PFSK-1 (cell line): ENCODE measurements around the gene INSL4.

Experiments used
- FOXP2 ChIP-seq: optimal IDR thresholded peaks from 2 replicates; pipeline ENCODE3; 2011; ENCODE audit warnings: borderline replicate concordance, control low read depth, inconsistent platforms; ENCODE audit not compliant: insufficient read depth; ENCODE audit errors: extremely low read length, extremely low read depth
- POLR2AphosphoS5 ChIP-seq: IDR thresholded peaks from 2 replicates; pipeline ENCODE4 v1.6.1; 2012; ENCODE audit warnings: low read depth, mild to moderate bottlenecking, control low read depth, low read length, moderate library complexity
- SIN3A ChIP-seq: IDR thresholded peaks from 2 replicates; pipeline ENCODE4 v1.6.1; 2012; ENCODE audit warnings: mild to moderate bottlenecking, low read length, moderate library complexity, borderline replicate concordance; ENCODE audit not compliant: insufficient read depth
- TAF1 ChIP-seq: IDR thresholded peaks from 2 replicates; pipeline ENCODE4 v1.6.1; 2012; ENCODE audit warnings: low read length, control low read depth, borderline replicate concordance; ENCODE audit not compliant: insufficient read depth
- TF ChIP-seq, protein P1 (sequence below), 2 experiments: IDR thresholded peaks; 2 replicates each; pipeline versions ENCODE4 v1.6.1 to v1.8.0; 2011 to 2012; ENCODE audit warnings: low read depth in 2 of 2, low read length in 2 of 2, control low read depth in 1 of 2, inconsistent platforms in 1 of 2, mild to moderate bottlenecking in 1 of 2, moderate library complexity in 1 of 2; ENCODE audit not compliant: insufficient read depth in 1 of 2

The INSL4 gene

DNA sequence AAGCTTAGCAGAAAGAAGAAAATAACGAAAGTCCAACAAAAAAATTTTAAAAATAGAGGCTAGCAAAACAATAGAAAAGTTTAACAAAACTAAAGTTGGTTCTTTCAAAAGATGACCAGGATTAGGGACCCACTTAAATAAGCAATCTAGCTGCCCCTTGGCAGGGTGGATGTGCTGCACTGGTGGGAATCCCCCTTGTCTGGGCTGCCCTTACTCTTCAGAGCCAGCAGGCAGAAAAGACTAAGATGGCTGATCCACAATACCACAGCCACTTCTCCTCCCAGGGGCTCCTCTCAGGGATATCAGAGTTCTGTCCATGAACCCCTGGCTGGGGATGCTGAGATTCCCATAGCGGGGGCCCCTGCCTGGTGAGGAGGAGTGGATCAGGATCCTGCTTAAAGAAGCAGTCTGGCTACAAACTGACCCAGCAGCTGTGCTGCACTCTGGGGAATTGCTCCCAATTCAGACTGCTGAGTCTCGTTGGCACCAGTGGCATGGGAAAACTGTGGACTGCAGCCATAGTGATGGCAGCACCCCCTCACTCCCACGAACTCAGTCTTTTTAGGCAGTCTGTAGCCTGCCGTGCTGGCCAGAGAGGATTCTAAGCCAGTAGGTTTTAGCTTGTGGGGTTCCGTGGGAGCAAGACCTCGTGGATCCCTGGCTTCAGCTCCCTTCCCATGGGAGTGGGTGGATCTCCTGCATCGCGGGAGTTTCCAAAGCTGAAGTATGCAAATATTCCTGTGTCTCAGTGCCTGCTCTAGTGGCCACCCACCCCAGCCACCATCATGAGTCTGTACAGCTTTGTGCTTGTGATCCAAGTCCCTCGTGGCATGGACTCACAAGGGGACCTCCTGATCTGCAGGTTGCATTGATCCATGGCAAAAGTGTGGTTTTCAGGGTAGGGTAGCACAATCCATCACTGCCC, 42.9 kb upstream of the INSL4 start:
- TF ChIP-seq POLR2AphosphoS5 = no peak
- no peak for TF ChIP-seq TAF1

DNA sequence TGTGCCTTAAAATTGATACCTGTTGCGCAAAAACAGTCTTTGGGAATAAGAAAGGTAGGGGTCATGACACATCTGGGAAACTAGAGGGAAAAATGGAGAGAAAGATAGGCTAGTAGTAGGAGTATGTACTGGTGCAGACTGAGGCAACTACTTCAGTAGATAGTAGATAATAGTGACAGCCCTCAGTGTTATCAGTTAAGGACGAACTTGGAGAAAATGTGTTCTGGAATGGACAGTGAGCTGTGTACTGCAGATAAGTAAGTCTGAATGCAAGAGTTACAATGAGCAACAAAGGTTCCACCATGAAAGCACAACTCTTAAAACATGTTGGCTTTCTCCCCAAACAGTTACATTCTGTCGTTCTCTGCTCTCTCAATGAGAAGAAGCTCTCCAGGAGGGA, 39.2 kb upstream of the INSL4 start:
- TF ChIP-seq FOXP2 = no peak
- TF ChIP-seq, protein P1, sequence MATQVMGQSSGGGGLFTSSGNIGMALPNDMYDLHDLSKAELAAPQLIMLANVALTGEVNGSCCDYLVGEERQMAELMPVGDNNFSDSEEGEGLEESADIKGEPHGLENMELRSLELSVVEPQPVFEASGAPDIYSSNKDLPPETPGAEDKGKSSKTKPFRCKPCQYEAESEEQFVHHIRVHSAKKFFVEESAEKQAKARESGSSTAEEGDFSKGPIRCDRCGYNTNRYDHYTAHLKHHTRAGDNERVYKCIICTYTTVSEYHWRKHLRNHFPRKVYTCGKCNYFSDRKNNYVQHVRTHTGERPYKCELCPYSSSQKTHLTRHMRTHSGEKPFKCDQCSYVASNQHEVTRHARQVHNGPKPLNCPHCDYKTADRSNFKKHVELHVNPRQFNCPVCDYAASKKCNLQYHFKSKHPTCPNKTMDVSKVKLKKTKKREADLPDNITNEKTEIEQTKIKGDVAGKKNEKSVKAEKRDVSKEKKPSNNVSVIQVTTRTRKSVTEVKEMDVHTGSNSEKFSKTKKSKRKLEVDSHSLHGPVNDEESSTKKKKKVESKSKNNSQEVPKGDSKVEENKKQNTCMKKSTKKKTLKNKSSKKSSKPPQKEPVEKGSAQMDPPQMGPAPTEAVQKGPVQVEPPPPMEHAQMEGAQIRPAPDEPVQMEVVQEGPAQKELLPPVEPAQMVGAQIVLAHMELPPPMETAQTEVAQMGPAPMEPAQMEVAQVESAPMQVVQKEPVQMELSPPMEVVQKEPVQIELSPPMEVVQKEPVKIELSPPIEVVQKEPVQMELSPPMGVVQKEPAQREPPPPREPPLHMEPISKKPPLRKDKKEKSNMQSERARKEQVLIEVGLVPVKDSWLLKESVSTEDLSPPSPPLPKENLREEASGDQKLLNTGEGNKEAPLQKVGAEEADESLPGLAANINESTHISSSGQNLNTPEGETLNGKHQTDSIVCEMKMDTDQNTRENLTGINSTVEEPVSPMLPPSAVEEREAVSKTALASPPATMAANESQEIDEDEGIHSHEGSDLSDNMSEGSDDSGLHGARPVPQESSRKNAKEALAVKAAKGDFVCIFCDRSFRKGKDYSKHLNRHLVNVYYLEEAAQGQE (IDR thresholded peaks at IDR 0.05; ENCODE audit: insufficient read depth in 1 of 2, low read depth in 2 of 2, low read length in 2 of 2) = no peak
- TF ChIP-seq TAF1 = no peak
- TF ChIP-seq POLR2AphosphoS5 = no peak
- no peak for TF ChIP-seq SIN3A

DNA sequence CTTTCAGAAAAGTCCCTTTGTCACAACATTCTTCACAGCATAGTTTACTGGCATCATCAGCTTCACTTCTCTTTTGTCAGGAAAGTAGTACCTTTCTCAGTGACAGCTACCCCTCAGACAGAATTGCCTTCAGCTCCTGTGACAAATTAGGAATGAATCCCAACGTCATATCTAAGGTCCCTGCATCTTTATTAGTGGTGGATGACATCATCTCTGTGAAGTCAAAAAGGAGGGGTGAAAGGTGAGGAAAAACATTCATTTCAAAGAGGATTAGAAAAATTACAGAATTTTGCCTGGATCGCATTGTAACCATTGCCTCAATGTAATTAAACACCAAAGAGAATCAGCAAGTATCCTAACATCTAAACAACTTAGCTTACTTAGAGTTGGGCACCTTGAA, 37.9 kb upstream of the INSL4 start:
- TF ChIP-seq SIN3A = no peak
- no peak for TF ChIP-seq TAF1
- TF ChIP-seq FOXP2 = no peak
- no peak for TF ChIP-seq POLR2AphosphoS5
- TF ChIP-seq, protein P1 (IDR thresholded peaks at IDR 0.05; ENCODE audit: insufficient read depth in 1 of 2, low read depth in 2 of 2, low read length in 2 of 2) = no peak

DNA sequence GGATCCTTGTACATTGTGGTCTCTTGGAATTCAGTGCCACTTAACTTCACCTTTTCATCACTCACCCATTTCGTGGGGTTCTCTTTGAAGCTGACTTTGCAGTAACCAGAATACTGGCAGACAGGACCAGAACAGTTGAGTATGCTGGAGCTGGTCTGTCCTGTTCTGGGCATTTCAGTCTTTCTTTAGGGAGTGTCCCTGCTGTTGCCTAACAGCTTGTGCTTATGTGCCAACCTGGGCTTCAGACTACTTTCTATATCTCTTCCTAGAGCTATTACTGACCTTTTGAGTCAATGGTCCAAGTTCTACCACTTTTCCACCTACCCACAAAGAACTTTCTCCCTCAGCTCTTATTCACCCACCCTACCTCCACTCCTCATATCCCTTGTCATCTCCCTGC, 35.8 kb upstream of the INSL4 start:
- TF ChIP-seq, protein P1 (IDR thresholded peaks at IDR 0.05; ENCODE audit: insufficient read depth in 1 of 2, low read depth in 2 of 2, low read length in 2 of 2) = no peak
- TF ChIP-seq FOXP2 (no peak), SIN3A (no peak), POLR2AphosphoS5 (no peak), TAF1 (no peak)

DNA sequence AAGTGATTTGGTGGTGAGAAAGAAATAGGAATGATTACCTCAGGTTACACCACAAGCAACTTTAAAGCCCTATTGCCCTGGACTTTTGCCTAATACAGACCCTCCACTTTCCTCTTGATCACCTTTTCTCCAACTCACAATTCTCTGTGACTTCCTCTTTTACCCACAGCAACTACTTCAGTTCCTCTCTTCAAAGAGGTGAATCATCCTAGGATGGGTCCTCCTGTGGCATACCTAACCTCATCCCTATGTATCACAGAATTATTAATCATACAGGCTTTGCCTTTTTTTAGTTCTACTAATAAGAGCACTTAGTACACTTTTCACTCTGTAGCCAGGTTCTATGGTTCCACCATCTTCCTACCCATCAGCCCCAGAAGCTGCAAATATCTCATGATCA, 26.1 kb upstream of the INSL4 start:
- TF ChIP-seq POLR2AphosphoS5 = no peak
- TF ChIP-seq TAF1 = no peak
- no peak for TF ChIP-seq FOXP2
- no peak for TF ChIP-seq SIN3A
- TF ChIP-seq, protein P1 (IDR thresholded peaks at IDR 0.05; ENCODE audit: insufficient read depth in 1 of 2, low read depth in 2 of 2, low read length in 2 of 2) = no peak
